Vagina (tissue), 2 donors: ENCODE measurements around the gene DENND4A.

Source experiments
- CTCF ChIP-seq, 3 experiments: fragments of 450-650 bp in 2 of 3; fragments of 200-600 bp in 1 of 3; sonication (generic) in 1 of 3; IDR thresholded peaks; one replicate each; pipeline ENCODE4 v1.5.1; 2017 to 2019; ENCODE audit warnings: antibody characterized with exemption in 3 of 3, mild to moderate bottlenecking in 2 of 3, moderate library complexity in 2 of 3
- POLR2AphosphoS5 ChIP-seq, 2 donors: sonication (generic); formaldehyde crosslinking; IDR thresholded peaks; one replicate each; pipeline ENCODE4 v1.9.0; 2017; ENCODE audit warnings: antibody characterized with exemption in 2 of 2, mild to moderate bottlenecking in 2 of 2, low read depth in 1 of 2; ENCODE audit not compliant: insufficient read depth in 1 of 2

GRCh38 chr15:65771870-65772269 lies 20.2 kb downstream of the DENND4A start:
- no peak for TF ChIP-seq POLR2AphosphoS5 (IDR thresholded peaks at IDR 0.05; ENCODE audit: insufficient read depth in 1 of 2, low read depth in 1 of 2)
- TF ChIP-seq CTCF (IDR thresholded peaks at IDR 0.05): no peak
